Activated CD4-positive, CD25-positive, alpha-beta regulatory T cell treated with anti-CD3 and anti-CD28 coated beads, Interleukin-2, amount 50 U/mL, for 72 hours (primary cell): Measurements from ENCODE around the gene EIF2AK2.
"Not testable (repeated sequence)": the region's sequence is repeated elsewhere in the genome, so short reads cannot be mapped to it uniquely, and the experiment has no call there.

Experiments
- DNase-seq: peaks from one replicate; pipeline ENCODE4 v3.0.0; 2021

Gene EIF2AK2

DNA sequence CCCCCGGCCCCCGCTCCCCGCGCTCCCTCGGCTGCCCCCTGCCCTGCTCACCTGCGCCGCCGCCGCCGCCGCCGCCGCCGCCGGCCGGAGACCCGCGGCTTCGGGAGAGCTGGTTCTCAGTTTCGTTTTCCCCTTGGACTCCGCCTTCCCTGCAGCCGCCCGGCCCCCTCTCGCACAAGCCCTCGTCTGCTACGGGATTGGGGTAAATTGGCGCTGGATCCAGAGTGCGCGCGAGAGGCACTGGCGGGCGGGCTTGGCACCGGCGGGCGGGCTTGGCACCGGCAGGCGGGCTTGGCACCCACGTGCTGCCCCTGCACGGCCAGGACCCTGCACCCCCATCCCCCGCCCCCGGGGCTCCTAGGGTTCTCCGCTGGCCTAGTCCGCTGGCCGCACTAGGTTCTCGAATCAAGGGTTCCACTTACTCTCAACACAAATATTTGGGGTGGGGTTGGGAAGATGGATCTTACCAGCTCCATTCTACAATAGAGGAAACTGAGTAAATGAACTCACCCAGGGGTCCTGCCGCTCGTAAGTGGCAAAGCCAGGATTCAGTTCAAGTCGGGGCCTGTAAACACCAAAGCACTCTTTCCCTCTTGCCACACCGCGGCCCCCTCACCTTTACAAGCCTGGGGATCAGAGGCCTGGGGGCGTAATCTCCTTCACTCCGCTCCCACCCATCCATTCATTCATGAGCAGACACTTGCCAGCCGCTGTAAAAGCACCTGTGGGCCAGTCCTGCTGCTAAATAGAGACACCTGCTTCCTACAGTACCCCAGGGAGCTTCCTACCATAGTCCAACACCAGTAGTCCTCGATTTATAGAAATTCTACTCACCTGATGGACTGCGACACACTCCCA, at the start of gene EIF2AK2:
Gene EIF2AK2, minus strand, starts transcription at position 124 of the 858 bp plus-strand sequence. CDS start 9,174 bp downstream, outside the sequence.
- DNase-seq = peak; percentile 78

DNA sequence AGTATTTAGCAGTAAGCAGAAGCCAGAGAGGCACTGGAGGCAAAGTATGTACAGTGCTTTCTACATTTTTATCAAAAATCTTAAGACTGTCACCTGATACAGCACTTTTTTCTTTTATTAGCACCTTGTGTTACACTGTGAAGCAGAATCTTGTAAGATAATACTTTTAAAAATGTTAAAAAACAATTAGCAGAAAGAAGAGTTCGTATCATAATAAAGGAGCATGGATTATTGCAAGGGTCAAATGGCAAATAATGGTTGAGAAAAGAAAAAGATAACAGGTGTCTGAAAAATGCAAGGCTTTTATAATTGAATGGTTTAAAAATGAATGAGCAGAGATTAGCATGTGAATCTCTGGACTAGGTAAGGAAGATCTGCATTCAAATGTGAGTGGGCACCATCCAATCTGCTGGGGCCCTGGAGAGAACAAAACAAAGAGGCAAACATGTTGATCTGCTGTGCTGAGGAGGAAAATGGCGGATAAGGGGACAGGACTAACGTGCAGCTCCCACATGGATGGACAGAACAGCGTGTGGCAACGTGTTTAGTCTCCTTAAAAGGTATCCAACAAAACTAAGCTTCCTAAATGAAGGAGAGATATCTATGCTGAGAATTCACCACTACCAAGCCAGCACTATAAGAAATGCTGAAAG, 49.0 kb upstream of the EIF2AK2 start:
- no peak for DNase-seq

DNA sequence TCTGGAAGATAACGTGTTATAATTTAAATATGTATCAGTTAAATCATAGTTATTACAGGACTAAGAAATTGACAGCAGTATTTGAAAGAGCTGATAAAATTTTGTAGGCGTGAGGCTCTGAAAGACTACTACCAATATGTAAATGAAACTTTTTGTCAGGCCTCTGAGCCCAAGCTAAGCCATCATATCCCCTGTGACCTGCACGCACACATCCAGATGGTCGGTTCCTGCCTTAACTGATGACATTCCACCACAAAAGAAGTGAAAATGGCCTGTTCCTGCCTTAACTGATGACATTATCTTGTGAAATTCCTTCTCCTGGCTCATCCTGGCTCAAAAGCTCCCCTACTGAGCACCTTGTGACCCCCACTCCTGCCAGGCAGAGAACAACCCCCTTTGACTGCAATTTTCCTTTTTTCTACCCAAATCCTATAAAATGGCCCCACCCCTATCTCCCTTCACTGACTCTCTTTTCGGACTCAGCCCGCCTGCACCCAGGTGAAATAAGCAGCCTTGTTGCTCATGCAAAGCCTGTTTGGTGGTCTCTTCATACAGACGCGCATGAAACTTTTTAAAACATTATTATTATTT, 48.4 kb upstream of the EIF2AK2 start:
- DNase-seq = not testable (repeated sequence)

DNA sequence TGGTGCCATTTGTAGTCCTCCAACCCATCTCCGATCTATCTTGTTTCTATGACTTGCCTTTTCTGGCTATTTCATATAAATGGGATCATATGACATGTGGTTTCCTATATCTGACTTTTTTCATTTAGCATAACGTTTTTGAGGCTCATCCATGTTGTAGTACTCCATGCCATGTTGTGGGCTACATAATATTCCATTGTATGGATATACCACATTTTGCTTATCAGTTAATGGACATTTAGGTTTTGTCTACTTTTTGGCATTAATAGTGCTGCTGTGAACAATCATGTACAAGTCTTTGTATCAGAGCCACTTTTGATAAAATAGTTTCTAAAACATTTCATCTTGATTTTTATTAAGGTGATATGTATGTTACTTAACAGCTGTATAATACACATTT, 46.9 kb upstream of the EIF2AK2 start:
- no peak for DNase-seq

DNA sequence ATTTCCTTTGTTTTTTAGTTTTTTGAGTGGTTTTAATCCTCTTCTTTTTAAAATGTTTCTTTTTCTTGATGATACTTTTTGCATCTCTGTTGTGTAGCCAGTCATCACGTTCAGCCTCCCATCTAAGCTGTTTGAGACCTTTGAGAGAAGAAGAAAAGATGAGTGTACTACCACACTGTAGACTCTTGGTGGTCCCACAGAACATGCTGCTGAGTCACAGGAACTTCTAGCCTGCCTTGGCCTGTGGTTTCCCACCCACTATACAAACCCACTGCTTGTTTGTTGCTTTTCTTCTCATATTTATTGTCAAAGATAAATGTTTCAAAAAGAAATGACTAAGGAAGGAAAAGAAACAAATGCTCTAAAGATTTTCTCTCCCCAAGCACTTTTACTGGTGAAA, 45.0 kb upstream of the EIF2AK2 start:
- DNase-seq = no peak

DNA sequence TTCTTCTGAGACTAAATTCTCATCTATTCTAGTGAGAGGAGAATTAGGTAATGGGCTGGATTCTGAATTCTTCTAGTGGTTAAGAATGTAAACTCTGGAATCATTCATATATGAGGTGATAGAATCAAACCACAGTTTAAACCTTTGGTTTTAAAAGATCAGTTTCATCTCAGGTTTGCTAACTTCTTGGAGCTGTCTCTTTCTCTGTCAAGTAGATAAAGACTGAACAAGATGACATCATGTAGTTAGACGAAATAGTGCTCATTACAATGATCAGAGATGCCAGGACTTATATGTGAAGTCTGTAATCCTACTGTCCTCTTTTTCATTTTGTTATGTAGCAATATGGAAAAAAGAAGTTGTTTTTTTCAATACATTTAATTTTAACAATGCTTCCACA, 44.4 kb upstream of the EIF2AK2 start:
- DNase-seq = no peak

DNA sequence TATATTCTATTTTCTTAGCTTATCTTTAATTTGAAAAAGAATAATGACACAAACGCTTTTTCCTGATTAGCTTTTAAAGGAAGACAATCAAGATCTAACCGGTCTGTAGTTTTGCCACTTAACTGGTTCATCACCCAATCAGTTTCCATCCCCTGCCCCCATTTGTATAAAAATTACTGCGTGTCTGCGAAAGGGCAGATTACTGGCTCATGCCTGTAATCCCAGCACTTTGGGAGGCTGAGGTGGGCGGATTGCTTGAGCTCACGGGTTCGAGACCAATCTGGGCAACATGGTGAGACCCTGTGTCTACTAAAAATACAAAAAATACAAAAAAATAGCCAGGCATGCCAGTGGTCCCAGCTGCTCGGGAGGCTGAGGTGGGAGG, 41.9 kb upstream of the EIF2AK2 start:
- DNase-seq = no peak

DNA sequence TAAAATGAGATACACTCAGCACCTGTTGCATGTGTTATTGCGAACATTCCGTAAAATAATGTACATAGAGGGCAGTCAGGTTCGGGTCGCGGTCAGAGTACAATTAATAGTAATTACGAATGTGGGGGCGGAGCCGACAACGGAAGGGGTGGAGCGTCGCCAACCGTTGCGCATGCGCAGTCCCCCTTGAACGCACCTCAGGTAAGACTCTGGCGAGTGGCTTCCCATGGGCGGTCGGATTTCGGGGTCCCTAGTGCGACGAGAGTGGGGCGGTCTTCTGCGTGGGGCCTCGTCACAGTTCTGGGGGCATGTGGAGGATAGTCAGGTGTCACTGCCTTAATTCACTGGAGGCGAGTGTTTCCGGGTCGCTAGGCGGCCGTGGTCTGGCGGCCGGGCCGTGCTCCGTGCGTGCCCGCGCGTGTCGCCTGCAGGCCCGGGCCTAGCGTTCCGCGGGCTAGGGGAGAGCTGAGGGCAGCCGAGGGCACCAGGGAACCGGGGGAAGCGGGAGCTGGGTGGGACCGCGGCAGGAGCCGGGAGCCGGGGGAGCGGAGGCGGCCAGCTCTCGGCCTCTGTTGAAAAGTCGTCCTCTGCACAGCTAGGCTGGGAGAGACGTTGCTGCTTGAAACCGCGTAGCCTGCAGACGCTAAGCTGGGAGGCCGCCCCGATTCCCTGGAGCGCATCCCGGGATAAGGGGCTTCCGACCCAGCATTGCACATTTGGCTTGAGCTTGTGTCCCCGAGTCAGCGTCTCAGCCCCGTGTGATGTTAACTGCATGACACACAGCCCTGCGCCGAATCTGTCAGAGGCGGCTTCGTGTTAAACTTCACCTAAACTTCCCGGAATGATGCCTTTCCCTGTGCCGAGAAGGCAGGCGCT, 39.8 kb upstream of the EIF2AK2 start, which contains the start of gene CEBPZOS:
Gene CEBPZOS, plus strand, starts transcription at position 177 of the 876 bp plus-strand sequence. CDS start 3,209 bp downstream, outside the sequence.
- peak; percentile 94 for DNase-seq

DNA sequence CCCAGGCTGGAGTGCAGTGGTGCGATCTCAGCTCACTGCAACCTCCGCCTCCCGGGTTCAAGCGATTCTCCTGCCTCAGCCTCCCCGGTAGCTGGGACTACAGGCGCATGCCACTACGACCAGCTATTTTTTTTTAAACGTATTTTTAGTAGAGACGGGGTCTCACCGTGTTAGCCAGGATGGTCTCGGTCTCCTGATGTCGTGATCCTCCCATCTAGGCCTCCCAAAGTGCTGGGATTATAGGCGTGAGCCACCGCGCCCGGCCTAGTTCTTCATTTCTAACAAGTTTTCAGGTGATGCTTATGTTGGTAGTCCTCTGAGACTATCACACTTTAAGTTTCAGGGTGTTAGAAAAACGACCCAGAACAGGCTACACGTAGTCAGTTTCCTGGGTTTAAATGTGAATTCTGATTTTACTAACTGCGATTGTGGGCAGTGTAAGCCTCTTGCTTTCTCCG, 39.1 kb upstream of the EIF2AK2 start:
- not testable (repeated sequence) for DNase-seq

DNA sequence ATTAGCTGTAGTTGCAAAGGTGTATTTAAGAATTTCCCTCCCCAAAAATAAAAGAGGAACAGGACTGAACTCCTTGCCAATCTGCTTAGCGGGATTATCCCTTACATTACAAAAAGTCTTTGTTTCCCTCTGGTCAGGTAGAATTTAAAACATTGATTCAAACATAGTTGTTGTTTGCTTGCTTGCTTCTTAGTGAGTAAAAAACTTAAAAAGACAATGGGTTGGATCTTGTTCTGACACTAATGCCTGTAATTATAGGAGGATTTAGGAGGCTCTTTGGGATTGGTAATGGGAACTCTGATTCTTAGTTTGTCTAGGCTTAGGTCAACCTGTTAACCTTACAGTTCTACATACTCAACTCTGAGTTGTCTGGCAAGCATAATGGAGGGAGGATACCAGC, 35.8 kb upstream of the EIF2AK2 start:
- DNase-seq = no peak

DNA sequence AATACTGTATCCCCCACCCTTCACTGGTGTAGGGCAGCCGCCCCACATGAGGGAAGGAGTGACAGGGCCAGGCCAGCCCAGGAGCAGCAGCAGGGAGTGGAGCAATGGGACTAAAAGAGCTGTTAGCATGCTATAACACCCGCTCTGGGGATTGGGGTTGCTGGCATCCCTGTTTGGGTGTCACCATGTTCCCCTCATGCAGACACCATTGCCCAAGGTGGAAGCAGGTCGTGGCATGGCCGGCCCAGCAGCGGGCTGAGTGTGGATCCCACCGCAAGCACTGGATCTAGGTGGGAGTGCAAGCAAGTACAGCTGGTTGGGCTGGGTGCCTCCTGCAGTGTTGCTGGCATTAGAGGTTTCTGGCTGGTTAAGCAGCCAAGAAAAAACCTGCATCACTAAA, 35.0 kb upstream of the EIF2AK2 start:
- no peak for DNase-seq

DNA sequence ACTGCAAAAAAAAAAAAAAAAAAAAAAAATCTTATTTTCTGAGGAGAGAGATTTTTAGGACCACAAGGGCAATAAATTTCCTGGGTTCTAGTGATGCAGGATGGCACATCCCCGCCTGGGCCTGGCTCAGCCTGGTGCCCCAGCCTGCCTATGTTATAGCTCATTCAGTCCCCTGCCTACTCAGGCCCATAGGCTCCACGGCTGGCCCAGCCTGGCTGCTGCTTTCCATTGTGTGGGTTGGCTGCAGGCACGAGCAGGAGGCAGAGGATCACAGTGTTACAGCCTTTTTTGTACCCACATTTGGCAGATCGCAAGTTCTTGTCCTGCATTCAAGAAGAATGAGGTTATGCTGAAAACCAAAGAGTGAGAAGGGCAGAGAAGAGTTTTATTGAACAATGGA, 34.5 kb upstream of the EIF2AK2 start:
- DNase-seq = no peak

DNA sequence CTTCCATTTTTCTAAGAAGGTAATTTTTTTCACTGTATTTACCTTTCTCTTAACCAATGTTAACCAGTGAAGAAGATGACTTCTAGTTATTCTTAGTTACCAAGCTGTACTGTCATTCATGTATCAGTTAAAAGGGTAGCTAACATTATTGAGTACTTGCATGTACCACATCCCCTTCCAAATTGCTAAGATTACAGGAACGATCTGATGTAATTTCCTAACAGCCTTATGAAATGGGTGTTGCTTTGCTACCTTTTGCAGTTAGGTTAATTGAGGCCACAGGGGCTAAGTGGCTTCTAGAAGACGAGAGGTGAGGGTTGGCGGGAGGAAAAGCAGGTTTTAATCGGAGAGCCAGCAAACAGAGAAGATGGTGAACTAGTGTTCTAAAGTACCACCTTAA, 33.5 kb upstream of the EIF2AK2 start:
- DNase-seq = no peak

DNA sequence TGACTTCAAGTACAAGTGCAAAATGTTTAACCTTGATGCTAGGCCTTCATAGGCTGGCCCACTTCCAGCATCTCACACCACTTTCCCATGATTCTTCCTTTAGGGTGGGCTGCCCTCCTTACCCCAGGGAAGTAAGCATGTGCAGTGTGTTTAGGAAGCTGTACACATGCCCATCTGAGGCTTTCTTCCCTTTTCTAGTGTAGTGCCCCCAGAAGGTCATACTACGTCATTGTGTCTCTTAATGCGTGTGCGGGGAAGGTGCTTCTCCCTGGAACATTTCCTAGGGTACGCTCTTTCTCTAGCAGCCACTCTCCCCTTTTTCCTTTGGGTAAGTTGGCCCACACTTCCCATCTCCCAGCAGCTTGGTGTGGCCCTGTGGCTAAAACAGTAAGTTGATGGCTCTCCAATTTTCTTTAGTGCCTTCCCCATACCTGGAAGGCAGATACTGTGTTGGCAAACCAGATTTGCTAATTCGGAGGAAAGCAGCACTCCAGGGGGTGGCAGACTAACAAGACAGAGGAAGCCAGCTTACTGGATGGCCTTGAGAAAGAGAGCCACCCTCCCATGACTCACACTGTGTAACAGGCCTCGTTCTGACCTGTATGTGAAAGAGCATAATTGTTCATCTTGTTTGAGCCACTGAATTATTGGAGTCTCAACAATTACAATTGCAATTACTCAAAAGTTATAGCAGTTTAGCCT, 32.8 kb upstream of the EIF2AK2 start:
- no peak for DNase-seq

DNA sequence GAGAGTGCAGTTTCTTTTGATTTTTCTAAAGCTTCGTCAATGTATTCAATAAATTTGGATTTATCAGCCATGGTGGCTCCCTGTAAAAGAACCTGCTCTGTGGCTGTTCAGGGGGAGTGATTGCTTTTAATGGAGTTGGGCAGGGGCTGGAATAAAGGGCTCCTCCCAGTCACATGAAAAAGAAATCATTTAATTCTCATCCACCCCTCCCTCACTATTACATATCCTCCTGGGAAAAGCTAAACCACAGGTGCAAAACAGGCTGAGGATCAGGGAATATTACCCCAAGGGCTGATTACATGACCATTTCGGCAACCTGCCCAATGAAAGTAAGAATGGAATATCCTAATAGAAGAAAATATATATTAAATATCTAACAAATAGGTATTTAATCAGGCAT, 31.8 kb upstream of the EIF2AK2 start, which contains the start of gene SULT6B1:
Gene SULT6B1, minus strand, starts transcription at position 101 of the 400 bp plus-strand sequence. Its CDS starts 30 bp downstream, at position 71.
- DNase-seq = no peak

DNA sequence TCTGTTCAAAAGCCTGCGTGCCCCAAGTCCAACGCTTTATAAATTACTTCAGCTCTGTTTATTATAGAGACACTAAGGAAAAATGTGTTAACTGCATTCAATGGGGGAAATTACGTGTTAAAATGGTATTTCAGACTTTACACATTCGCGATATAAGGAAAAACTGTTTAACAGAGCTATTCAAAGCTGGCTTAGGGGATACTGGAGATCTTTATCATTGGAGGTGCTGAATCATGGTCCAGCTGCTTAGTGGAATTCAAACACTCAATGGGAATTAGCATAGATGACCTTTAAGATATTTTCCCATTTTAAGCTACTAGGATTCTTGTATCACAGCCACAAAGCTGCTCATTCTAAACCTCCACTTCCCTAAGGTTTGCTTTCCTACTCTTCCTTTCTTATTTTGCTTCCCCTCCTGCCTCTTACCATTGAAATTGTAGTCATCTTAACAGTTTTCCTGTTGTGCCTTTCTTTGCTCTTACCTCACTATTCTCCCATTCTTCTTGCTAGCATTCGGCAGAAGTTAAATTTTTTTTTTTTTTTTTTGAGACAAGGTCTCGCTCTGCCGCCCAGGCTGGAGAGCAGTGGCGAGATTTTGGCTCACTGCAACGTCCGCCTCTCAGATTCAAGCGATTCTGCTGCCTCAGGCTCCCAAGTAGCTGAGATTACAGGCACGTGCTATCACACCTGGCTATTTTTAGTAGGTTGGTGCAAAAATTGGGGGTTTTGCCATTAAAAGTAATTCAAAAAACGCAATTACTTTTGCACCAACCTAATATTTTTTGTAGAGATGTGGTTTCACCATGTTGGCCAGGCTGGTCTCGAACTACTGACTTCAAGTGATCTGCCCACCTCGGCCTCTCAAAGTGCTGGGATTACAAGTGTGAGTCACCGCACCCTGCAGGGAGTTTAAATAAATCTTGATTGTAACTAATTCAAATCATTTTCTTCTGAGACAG, 25.2 kb upstream of the EIF2AK2 start:
- no peak for DNase-seq

DNA sequence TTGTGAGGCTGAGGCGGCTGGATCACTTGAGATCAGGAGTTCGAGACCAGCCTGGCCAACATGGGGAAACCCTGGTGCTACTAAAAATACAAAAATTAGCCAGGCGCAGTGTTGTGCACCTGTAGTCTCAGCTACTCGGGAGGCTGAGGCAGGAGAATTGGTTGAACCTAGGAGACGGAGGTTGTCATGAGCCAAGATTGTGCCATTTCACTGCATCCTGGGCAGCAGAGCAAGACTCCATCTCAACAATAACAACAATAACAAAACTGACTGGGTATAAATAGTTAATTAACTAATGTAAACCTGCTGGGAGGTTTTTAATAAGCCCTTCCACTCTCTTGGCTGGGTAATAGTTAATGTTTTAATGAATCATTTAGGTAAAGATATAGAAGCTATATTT, 23.9 kb upstream of the EIF2AK2 start:
- no peak for DNase-seq

DNA sequence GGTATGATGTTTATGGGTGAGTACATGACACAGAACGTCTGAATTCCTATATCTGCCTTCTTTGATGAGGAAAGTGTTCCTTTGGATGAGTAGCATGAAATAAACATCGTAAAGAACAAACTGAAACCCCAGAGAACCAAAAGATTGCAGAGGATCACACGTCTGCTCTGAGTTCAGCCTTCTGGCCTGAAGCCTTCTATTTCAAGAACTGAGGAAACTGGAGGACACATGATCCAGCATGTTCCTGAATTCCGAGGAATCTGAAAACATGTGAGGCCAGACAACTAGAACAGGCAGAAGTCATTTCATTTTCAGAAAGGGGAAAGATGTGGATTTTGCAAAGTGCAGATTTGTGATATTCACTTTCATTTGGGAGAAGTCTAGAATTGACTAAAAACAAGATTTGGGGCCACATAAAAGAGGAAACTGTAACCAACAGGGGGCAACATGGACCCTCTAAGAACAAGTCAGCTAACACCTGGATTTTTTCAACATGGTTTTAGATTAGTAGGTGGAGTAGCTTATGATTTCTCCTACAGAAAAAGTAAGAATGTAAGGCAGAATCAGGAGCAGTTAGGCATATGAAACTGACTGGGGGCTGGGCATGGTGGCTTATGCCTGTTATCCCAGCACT, 23.3 kb upstream of the EIF2AK2 start:
- no peak for DNase-seq

DNA sequence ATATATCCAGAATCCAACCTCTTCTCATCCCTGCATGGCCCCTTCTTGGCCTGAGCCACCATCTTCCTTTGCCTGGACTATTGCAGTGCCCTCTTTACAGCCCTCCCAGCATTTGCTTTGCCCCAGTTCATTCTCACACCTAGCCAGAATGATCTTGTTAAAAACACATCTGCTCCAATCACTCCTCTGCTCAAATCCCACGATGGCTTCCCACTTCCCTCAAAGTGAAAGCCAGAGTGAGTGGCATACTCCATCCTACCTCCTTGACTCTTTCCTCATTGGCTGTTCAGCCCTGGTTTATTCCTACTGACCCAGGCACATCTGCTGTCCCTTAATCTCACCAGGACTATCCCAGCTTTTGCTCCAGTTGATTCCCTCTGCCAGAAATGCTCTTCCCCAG, 17.0 kb upstream of the EIF2AK2 start:
- DNase-seq = no peak

DNA sequence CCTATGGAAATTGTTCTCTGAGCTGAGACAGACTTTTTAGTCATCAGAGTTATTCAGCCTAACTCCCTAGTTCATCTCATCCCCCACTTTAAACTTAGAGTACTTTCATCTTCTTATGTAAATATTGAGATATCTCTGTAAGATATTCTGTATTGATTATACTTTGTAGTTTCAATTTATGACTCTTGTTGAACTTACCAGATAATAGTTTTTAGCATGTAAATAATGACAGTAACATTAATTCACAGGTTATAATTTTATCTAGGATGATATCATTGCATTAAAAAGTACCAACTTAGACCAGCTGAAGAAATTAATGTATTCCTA, 14.8 kb upstream of the EIF2AK2 start:
- no peak for DNase-seq
